Activated CD4-positive, alpha-beta T cell treated with anti-CD3 and anti-CD28 coated beads for 36 hours (primary cell): ENCODE results near the gene FRMD5. TPM values are rescaled to one million over a fixed set of nuclear protein-coding genes. Genes with fewer than 3 reads are reported as not detected.

Experiments
- ATAC-seq: fragments of 200-7000 bp; cut with Tn5 transposase; one replicate; pipeline ENCODE4 v1.10.0; 2021; ENCODE audit warnings: mild to moderate bottlenecking, moderate library complexity
- CTCF ChIA-PET: fragments of 350-600 bp; sonication (Branson Sonifier 250); formaldehyde crosslinking; loops from one replicate; lab custom pipeline; 2021; ENCODE audit warnings: antibody characterized with exemption; lab: Charles Lee
- POLR2A ChIA-PET: fragments of 350-600 bp; sonication (Branson Sonifier 250); formaldehyde crosslinking; loops from one replicate; lab custom pipeline; 2021; ENCODE audit warnings: antibody characterized with exemption, inconsistent platforms; lab: Charles Lee
- DNase-seq: peaks from one replicate; pipeline ENCODE4 v3.0.0-alpha.2; 2020
- H3K27ac Mint-ChIP-seq: one replicate; pipeline ENCODE4 v1.8.0; 2021; ENCODE audit warnings: mixed read lengths
- H3K27me3 Mint-ChIP-seq: one replicate; pipeline ENCODE4 v1.8.0; 2021; ENCODE audit warnings: mixed read lengths
- H3K36me3 Mint-ChIP-seq: one replicate; pipeline ENCODE4 v1.8.0; 2021; ENCODE audit warnings: low read depth, mixed read lengths
- H3K4me1 Mint-ChIP-seq: one replicate; pipeline ENCODE4 v1.8.0; 2021; ENCODE audit warnings: mixed read lengths
- H3K4me3 Mint-ChIP-seq: one replicate; pipeline ENCODE4 v1.8.0; 2021; ENCODE audit warnings: mild to moderate bottlenecking, moderate library complexity, mixed read lengths
- H3K9me3 Mint-ChIP-seq: one replicate; pipeline ENCODE4 v1.8.0; 2021; ENCODE audit warnings: low read depth, mixed read lengths
- intact Hi-C, 2 experiments: fragments of 100-400 bp; cut with DNase I in 1 of 2; cut with micrococcal nuclease in 1 of 2; formaldehyde crosslinking; loops; one replicate each; pipeline versions ENCODE4 v1.14.2 to v1.15.1; 2022 to 2024; cut with DNase I, micrococcal nuclease
- total RNA-seq, 2 experiments: library from RNA; stranded (reverse); gene quantifications; one replicate each; pipeline ENCODE4 v1.2.3, GENCODE V29; 2021

FRMD5 gene
- total RNA-seq, 2 experiments from 2014 or later: 0.16 to 0.30 TPM

- Mint-ChIP-seq H3K36me3 (peaks cover 1% of the 10 kb centered on the region), H3K4me1 (peaks cover 19% of the 10 kb centered on the region), H3K9me3 (peaks cover 10% of the 10 kb centered on the region), H3K27me3 (peaks cover 7% of the 10 kb centered on the region), H3K4me3 (no peak overlapping the region), H3K27ac (no peak overlapping the region)
- ChIA-PET POLR2A (no interaction called here), CTCF (no interaction called here)
- ATAC-seq (no peak), DNase-seq (no peak)
- intact Hi-C loops: no loop called here
Measured at GRCh38 chr15:43974852-43975251, 220.2 kb downstream of the FRMD5 start.

GRCh38 chr15:43969802-43970375, 225.2 kb downstream of the FRMD5 start:
- Mint-ChIP-seq H3K9me3 (no peaks in the 10 kb centered on the region), H3K36me3 (no peaks in the 10 kb centered on the region), H3K27me3 (peaks cover 6% of the 10 kb centered on the region), H3K4me3 (no peak overlapping the region), H3K4me1 (peaks cover 2% of the 10 kb centered on the region), H3K27ac (no peak overlapping the region)
- intact Hi-C loops: no loop called here
- ATAC-seq (no peak), DNase-seq (no peak)
- CTCF ChIA-PET: no interaction called here
- POLR2A ChIA-PET: no interaction called here

- H3K9me3 Mint-ChIP-seq: no peaks in the 10 kb centered on the region
- intact Hi-C loops: no loop called here
- CTCF ChIA-PET: interaction anchor here (0.6 to 1.4 kb wide), 3 partner anchors 15 to 1063 kb away, joined by 3 to 4 read pairs (median 3); no protein-coding TSS in a partner anchor
Measured at GRCh38 chr15:43968551-43968950, 226.5 kb downstream of the FRMD5 start.

GRCh38 chr15:43966646-43967045, 228.4 kb downstream of the FRMD5 start:
- intact Hi-C loops: no loop called here
- no peak overlapping the region for H3K4me3 Mint-ChIP-seq
- no peaks in the 10 kb centered on the region for H3K36me3 Mint-ChIP-seq
- ATAC-seq (no peak), DNase-seq (no peak)
- H3K27me3 Mint-ChIP-seq: peaks cover 10% of the 10 kb centered on the region
- ChIA-PET POLR2A (no interaction called here), CTCF (no interaction called here)
- H3K27ac Mint-ChIP-seq: no peak overlapping the region
- no peaks in the 10 kb centered on the region for H3K4me1 Mint-ChIP-seq
- no peaks in the 10 kb centered on the region for H3K9me3 Mint-ChIP-seq

More at GRCh38 chr15:43968551-43968950, 226.5 kb downstream of the FRMD5 start:
- POLR2A ChIA-PET: no interaction called here
- no peaks in the 10 kb centered on the region for H3K36me3 Mint-ChIP-seq
- H3K27me3 Mint-ChIP-seq: peaks cover 9% of the 10 kb centered on the region
- H3K27ac Mint-ChIP-seq: no peak overlapping the region
- H3K4me1 Mint-ChIP-seq: no peaks in the 10 kb centered on the region
- H3K4me3 Mint-ChIP-seq: no peak overlapping the region
- DNase-seq: no peak
- no peak for ATAC-seq

- intact Hi-C loops: no loop called here
- CTCF ChIA-PET: interaction anchor here (0.7 to 1.2 kb wide), 3 partner anchors 8 to 543 kb away, joined by 3 to 4 read pairs (median 3); no protein-coding TSS in a partner anchor
Measured at GRCh38 chr15:43958861-43959330, 236.2 kb downstream of the FRMD5 start.

GRCh38 chr15:43957724-43958123, 237.3 kb downstream of the FRMD5 start:
- Mint-ChIP-seq H3K27me3 (peaks cover 17% of the 10 kb centered on the region), H3K4me1 (peaks cover 14% of the 10 kb centered on the region), H3K9me3 (no peaks in the 10 kb centered on the region), H3K27ac (no peak overlapping the region), H3K36me3 (no peaks in the 10 kb centered on the region), H3K4me3 (no peak overlapping the region)
- ATAC-seq (no peak), DNase-seq (no peak)
- POLR2A ChIA-PET: no interaction called here
- CTCF ChIA-PET: interaction anchor here (1.2 kb wide), 1 partner anchor 108 kb away, joined by 3 read pairs; no protein-coding TSS in a partner anchor
- intact Hi-C loops: no loop called here

More at GRCh38 chr15:43958861-43959330, 236.2 kb downstream of the FRMD5 start:
- Mint-ChIP-seq H3K27me3 (peaks cover 19% of the 10 kb centered on the region), H3K4me1 (peaks cover 11% of the 10 kb centered on the region), H3K4me3 (no peak overlapping the region), H3K27ac (no peak overlapping the region), H3K9me3 (no peaks in the 10 kb centered on the region), H3K36me3 (no peaks in the 10 kb centered on the region)
- ATAC-seq: no peak
- POLR2A ChIA-PET: no interaction called here
- DNase-seq: no peak

GRCh38 chr15:43955140-43955539, 239.9 kb downstream of the FRMD5 start:
- Mint-ChIP-seq H3K9me3 (no peaks in the 10 kb centered on the region), H3K4me1 (peaks cover 14% of the 10 kb centered on the region), H3K27me3 (peaks cover 10% of the 10 kb centered on the region), H3K27ac (no peak overlapping the region), H3K36me3 (no peaks in the 10 kb centered on the region), H3K4me3 (no peak overlapping the region)
- ATAC-seq (no peak), DNase-seq (no peak)
- intact Hi-C loops: no loop called here
- ChIA-PET CTCF (interaction anchor here (1.0 to 1.5 kb wide), 2 partner anchors 111 to 472 kb away, joined by 3 to 4 read pairs; no protein-coding TSS in a partner anchor), POLR2A (no interaction called here)

GRCh38 chr15:43954181-43954621, 240.9 kb downstream of the FRMD5 start:
- DNase-seq (peak; percentile 33), ATAC-seq (peak; percentile 93)
- peaks cover 18% of the 10 kb centered on the region for H3K4me1 Mint-ChIP-seq
- H3K9me3 Mint-ChIP-seq: no peaks in the 10 kb centered on the region
- no peaks in the 10 kb centered on the region for H3K36me3 Mint-ChIP-seq
- H3K27me3 Mint-ChIP-seq: peaks cover 7% of the 10 kb centered on the region
- POLR2A ChIA-PET: interaction anchor here (1.0 kb wide), 1 partner anchor 592 kb away, joined by 5 read pairs; no protein-coding TSS in a partner anchor
- intact Hi-C loops: loop anchor here in 1 of 2 experiments (1.0 kb wide), 1 partner anchor 23 kb away; no protein-coding TSS in a partner anchor
- CTCF ChIA-PET: interaction anchor here (1.0 to 1.5 kb wide), 3 partner anchors 14 to 473 kb away, joined by 3 to 4 read pairs (median 3); no protein-coding TSS in a partner anchor
- no peak overlapping the region for H3K4me3 Mint-ChIP-seq
- no peak overlapping the region for H3K27ac Mint-ChIP-seq

- ATAC-seq: no peak
- no peak overlapping the region for H3K27ac Mint-ChIP-seq
- H3K27me3 Mint-ChIP-seq: peaks cover 2% of the 10 kb centered on the region
- intact Hi-C loops: no loop called here
- no peak for DNase-seq
- no peak overlapping the region for H3K4me3 Mint-ChIP-seq
- peaks cover 26% of the 10 kb centered on the region for H3K4me1 Mint-ChIP-seq
- no peaks in the 10 kb centered on the region for H3K9me3 Mint-ChIP-seq
- POLR2A ChIA-PET: no interaction called here
- no peaks in the 10 kb centered on the region for H3K36me3 Mint-ChIP-seq
- CTCF ChIA-PET: interaction anchor here (1.4 kb wide), 1 partner anchor 15 kb away, joined by 3 read pairs; no protein-coding TSS in a partner anchor
Measured at GRCh38 chr15:43953402-43953801, 241.7 kb downstream of the FRMD5 start.

GRCh38 chr15:43950531-43950930, 244.5 kb downstream of the FRMD5 start:
- POLR2A ChIA-PET: no interaction called here
- DNase-seq: no peak
- H3K27ac Mint-ChIP-seq: no peak overlapping the region

GRCh38 chr15:43948691-43949325, 246.3 kb downstream of the FRMD5 start:
- peaks cover 20% of the 10 kb centered on the region for H3K4me1 Mint-ChIP-seq
- intact Hi-C loops: loop anchor here in 1 of 2 experiments (1.0 kb wide), 1 partner anchor 28 kb away; no protein-coding TSS in a partner anchor
- peak; percentile 84 for ATAC-seq
- H3K27ac Mint-ChIP-seq: peak overlapping the region; percentile 74
- H3K36me3 Mint-ChIP-seq: no peaks in the 10 kb centered on the region
- DNase-seq: peak; percentile 11
- ChIA-PET POLR2A (no interaction called here), CTCF (interaction anchor here (0.7 to 1.0 kb wide), 2 partner anchors 23 to 582 kb away, joined by 3 read pairs; no protein-coding TSS in a partner anchor)
- no peak overlapping the region for H3K4me3 Mint-ChIP-seq
- no peaks in the 10 kb centered on the region for H3K9me3 Mint-ChIP-seq
- peaks cover 2% of the 10 kb centered on the region for H3K27me3 Mint-ChIP-seq

More at GRCh38 chr15:43950531-43950930, 244.5 kb downstream of the FRMD5 start:
- Mint-ChIP-seq H3K4me3 (no peak overlapping the region), H3K36me3 (no peaks in the 10 kb centered on the region), H3K27me3 (peaks cover 2% of the 10 kb centered on the region), H3K4me1 (peaks cover 31% of the 10 kb centered on the region), H3K9me3 (no peaks in the 10 kb centered on the region)
- no peak for ATAC-seq
- intact Hi-C loops: no loop called here
- CTCF ChIA-PET: interaction anchor here (0.6 to 0.7 kb wide), 3 partner anchors 9 to 444 kb away, joined by 3 to 4 read pairs (median 3); no protein-coding TSS in a partner anchor
